Retinal pigment epithelial cell (primary cell): ENCODE data around the gene ENDOU.
A peak's percentile ranks its signal among the peaks of the same experiment; 100 is the strongest.

Source experiments
- DNase-seq: peaks from one replicate; pipeline ENCODE4 v3.0.0-alpha.2; 2010; ENCODE audit warnings: low read depth
- H3K4me3 ChIP-seq: 2 replicates; pipeline ENCODE4 v1.5.1; 2011; ENCODE audit warnings: mild to moderate bottlenecking, low read length, control low read depth, moderate library complexity
- CTCF ChIP-seq: conservative IDR thresholded peaks from 2 replicates; pipeline ENCODE4 v1.5.1; 2011; ENCODE audit warnings: low read depth, low read length, control low read depth, inconsistent platforms

ENDOU gene

GRCh38 chr12:47763481-47764346 is 38.4 kb upstream of the ENDOU start:
- no peak for TF ChIP-seq CTCF
- DNase-seq, result no peak

GRCh38 chr12:47762850-47763465 is 37.7 kb upstream of the ENDOU start:
- no peak overlapping the region for H3K4me3 ChIP-seq
- TF ChIP-seq CTCF, result no peak
- no peak for DNase-seq

More at GRCh38 chr12:47763481-47764346, 38.4 kb upstream of the ENDOU start:
- H3K4me3 ChIP-seq, result no peak overlapping the region

GRCh38 chr12:47758834-47759690 is 33.8 kb upstream of the ENDOU start, which contains the start of gene RAPGEF3:
TSS of gene RAPGEF3 (minus strand) at chr12:47758880. CDS start at chr12:47758556, 324 bp downstream.
- DNase-seq, result no peak
- peak within 1 kb of the TSS; percentile 55 for H3K4me3 ChIP-seq
- TF ChIP-seq CTCF, result peak; percentile 53

- no peak for DNase-seq
- no peak for TF ChIP-seq CTCF
- peak overlapping the region; percentile 55 for H3K4me3 ChIP-seq
Observed at GRCh38 chr12:47758584-47758833, 33.2 kb upstream of the ENDOU start.

GRCh38 chr12:47757840-47758583 is 32.7 kb upstream of the ENDOU start:
- peak overlapping the region; percentile 55 for H3K4me3 ChIP-seq
- TF ChIP-seq CTCF, result no peak
- DNase-seq, result no peak

- no peak overlapping the region for H3K4me3 ChIP-seq
- no peak for DNase-seq
- TF ChIP-seq CTCF, result no peak
Observed at GRCh38 chr12:47757364-47757839, 32.1 kb upstream of the ENDOU start.
